22Rv1 (cell line): ENCODE measurements around the gene UGT1A6.

Experiments
- ZFX ChIP-seq: fragments of 450-650 bp; IDR thresholded peaks from 2 replicates; pipeline ENCODE4 v1.6.1; 2017; ENCODE audit warnings: antibody characterized with exemption, borderline replicate concordance
- TF ChIP-seq, protein P1 (sequence below): fragments of 450-650 bp; IDR thresholded peaks from 2 replicates; pipeline ENCODE4 v1.5.1; 2017; ENCODE audit warnings: mild to moderate bottlenecking

DNA sequence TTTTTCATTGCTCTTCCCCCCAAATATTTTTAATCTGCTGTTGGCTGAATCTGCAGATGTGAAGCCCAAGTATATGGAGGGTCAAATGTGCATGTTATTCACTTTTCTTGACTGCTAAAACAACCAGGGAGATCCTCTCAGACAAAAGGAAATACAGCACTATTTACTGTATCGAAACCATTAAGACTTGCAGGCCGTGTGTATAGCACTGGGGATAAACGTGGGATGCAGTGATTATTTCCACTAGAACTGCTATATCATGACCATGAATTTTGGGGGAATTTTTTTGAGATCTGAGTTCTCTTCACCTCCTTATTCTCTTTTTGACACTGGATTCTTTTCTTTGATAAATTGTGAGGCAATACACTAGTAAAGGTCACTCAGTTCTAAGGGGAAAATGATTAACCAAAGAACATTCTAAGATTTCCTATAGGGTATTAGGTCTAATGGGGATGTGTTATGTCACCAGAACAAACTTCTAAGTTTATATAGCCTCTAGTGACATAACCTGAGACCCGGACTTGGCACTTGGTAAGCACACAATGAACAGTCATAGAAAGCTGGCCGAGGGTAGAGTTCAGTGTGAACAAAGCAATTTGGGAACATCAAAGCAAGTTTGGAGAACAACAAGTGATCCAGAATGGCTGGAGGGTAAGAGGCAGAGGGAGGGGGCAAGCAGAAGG is 52.5 kb downstream of the UGT1A6 start:
- TF ChIP-seq, protein P1, sequence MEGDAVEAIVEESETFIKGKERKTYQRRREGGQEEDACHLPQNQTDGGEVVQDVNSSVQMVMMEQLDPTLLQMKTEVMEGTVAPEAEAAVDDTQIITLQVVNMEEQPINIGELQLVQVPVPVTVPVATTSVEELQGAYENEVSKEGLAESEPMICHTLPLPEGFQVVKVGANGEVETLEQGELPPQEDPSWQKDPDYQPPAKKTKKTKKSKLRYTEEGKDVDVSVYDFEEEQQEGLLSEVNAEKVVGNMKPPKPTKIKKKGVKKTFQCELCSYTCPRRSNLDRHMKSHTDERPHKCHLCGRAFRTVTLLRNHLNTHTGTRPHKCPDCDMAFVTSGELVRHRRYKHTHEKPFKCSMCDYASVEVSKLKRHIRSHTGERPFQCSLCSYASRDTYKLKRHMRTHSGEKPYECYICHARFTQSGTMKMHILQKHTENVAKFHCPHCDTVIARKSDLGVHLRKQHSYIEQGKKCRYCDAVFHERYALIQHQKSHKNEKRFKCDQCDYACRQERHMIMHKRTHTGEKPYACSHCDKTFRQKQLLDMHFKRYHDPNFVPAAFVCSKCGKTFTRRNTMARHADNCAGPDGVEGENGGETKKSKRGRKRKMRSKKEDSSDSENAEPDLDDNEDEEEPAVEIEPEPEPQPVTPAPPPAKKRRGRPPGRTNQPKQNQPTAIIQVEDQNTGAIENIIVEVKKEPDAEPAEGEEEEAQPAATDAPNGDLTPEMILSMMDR, result no peak
- TF ChIP-seq ZFX, result no peak
